AG04449 (cell line): ENCODE data around the gene PPP2R2B.

Source experiments
- CTCF ChIA-PET: fragments of 350-600 bp; formaldehyde crosslinking; extraction: SDS; loops from one replicate; lab custom pipeline; 2021; ENCODE audit warnings: antibody characterized with exemption; lab: Yijun Ruan, JAX
- POLR2A ChIA-PET: fragments of 400-600, 350-600 bp; formaldehyde crosslinking; extraction: SDS; loops from one replicate; lab custom pipeline; 2020; ENCODE audit warnings: antibody characterized with exemption, inconsistent platforms; lab: Yijun Ruan, JAX
- DNase-seq: peaks from one replicate; pipeline ENCODE4 v3.0.0-alpha.2; 2010; ENCODE audit warnings: low read depth, low spot score
- H3K4me3 ChIP-seq: 2 replicates; pipeline ENCODE4 v1.5.1; 2011; ENCODE audit warnings: low read depth, mild to moderate bottlenecking, control low read depth, low read length
- TF ChIP-seq, protein P1 (sequence below): IDR thresholded peaks from one replicate; pipeline ENCODE4 v1.5.1; 2011; ENCODE audit warnings: mild to moderate bottlenecking, moderate library complexity, low read length, control low read depth, inconsistent platforms; ENCODE audit not compliant: insufficient read depth; ENCODE audit errors: missing control alignments

PPP2R2B gene

DNA sequence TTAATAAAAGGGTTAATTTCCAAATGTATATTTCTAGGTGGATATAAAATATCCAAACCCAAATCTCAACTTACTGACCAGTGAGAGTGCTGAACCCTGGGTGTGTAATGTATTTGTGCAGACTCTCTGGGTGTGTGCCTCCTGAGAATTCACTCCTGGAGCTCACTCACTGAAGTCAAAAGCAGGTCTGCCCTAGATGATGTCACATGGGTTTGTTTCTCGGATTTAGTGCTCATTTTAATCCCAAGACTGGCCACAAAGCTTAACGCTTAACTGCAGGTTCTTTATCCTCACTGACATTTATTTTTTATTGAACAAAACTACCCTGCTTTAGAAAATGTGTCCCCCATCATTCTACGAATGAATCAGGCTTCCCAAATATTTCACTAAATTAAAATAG is 179.4 kb downstream of the PPP2R2B start:
- TF ChIP-seq, protein P1, sequence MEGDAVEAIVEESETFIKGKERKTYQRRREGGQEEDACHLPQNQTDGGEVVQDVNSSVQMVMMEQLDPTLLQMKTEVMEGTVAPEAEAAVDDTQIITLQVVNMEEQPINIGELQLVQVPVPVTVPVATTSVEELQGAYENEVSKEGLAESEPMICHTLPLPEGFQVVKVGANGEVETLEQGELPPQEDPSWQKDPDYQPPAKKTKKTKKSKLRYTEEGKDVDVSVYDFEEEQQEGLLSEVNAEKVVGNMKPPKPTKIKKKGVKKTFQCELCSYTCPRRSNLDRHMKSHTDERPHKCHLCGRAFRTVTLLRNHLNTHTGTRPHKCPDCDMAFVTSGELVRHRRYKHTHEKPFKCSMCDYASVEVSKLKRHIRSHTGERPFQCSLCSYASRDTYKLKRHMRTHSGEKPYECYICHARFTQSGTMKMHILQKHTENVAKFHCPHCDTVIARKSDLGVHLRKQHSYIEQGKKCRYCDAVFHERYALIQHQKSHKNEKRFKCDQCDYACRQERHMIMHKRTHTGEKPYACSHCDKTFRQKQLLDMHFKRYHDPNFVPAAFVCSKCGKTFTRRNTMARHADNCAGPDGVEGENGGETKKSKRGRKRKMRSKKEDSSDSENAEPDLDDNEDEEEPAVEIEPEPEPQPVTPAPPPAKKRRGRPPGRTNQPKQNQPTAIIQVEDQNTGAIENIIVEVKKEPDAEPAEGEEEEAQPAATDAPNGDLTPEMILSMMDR = no peak
- ChIA-PET CTCF (interaction anchor here (1.5 kb wide), 1 partner anchor 269 kb away, joined by 4 read pairs; no protein-coding TSS in a partner anchor), POLR2A (interaction anchor here (0.5 kb wide), 1 partner anchor 108 kb away, joined by 3 read pairs; no protein-coding TSS in a partner anchor)
- DNase-seq = no peak
- no peak overlapping the region for H3K4me3 ChIP-seq

DNA sequence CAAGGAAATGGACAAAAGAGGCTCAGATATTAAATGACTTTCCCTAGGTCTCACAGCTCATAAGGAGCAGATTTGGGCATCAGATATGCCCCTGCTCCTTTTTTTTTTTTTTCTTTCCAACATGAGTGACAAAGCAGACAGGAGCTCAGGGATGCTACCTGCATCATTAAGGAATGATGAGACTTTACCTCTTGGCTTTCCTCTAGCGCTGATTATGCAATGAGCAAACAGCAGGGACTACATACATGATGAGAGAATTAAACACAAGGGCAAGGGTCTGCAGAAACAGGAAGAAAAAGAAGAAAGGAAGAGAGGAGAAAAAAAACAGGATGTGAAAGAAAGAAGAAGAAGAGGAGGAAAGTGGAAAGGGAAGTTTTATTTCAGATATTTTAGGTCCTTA is 179.9 kb downstream of the PPP2R2B start:
- TF ChIP-seq, protein P1 = no peak
- DNase-seq = no peak
- ChIA-PET CTCF (interaction anchor here (1.5 kb wide), 1 partner anchor 270 kb away, joined by 4 read pairs; no protein-coding TSS in a partner anchor), POLR2A (interaction anchor here (0.5 kb wide), 1 partner anchor 109 kb away, joined by 3 read pairs; no protein-coding TSS in a partner anchor)
- H3K4me3 ChIP-seq = no peak overlapping the region

DNA sequence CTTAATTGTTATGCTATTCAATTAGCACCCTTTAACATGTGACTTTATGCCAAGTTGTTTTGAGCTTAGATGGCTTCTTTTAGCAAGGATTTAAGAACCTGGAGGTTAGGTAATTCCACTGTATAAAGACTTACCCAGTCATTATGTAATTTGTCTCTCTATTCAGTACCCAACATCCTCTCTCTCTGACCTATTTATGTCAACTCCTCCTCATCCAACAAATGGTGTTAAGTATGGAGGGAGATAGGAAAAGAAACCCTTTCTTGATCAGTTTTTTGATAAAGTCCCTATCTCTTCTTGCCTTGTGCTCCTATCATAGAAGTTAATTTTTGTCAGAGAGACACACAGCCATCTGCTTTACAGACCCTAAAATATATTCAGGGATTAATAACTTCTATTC is 181.3 kb downstream of the PPP2R2B start:
- TF ChIP-seq, protein P1 = no peak
- ChIA-PET CTCF (no interaction called here), POLR2A (no interaction called here)

DNA sequence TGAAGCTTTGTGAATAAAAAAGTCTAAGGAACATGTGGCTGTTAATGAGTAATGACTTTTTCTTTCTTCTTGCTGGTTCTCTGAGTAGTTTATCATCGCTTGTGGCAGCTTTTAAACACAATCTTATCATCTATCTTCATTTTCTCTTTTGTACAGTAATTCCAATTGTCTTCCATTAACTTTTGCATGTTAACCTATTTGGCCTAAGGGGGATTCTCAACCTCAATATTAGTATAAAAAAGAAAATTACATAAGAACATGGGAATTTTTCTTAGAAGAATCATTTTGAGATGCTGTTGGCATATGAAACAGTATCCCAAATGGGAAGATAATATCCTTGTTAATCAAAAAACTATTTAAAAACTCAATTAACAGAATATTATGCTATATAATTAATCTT is 182.9 kb downstream of the PPP2R2B start:
- TF ChIP-seq, protein P1 = no peak
- no peak for DNase-seq
- ChIA-PET POLR2A (no interaction called here), CTCF (no interaction called here)
- H3K4me3 ChIP-seq = no peak overlapping the region

More for the DNA sequence above, 181.3 kb downstream of the PPP2R2B start:
- no peak overlapping the region for H3K4me3 ChIP-seq
- no peak for DNase-seq

DNA sequence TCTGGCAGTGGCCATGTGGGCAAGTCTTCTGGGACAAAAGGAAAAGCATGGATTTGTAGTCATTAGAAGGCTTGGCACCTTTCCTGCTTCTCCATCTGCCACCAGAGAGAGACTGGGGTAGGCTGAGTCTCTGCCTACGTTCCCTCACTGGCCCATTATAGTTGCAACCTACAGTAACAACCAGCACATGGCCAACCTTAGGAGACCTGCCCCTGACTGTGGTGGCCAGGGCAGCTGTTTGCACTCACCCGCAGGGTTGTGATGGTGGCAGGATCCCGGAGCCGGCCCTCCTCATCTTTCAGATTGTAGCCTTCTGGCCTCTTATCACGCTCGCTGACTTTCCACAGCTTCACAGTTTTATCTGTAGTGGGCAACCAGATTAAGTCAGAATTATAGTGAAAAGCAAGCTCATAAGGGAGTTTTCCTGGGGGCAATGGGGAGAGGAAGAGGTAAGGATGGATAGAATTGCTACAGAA is 187.6 kb downstream of the PPP2R2B start:
- DNase-seq = no peak
- H3K4me3 ChIP-seq = no peak overlapping the region
- ChIA-PET POLR2A (no interaction called here), CTCF (no interaction called here)
- TF ChIP-seq, protein P1 = no peak

DNA sequence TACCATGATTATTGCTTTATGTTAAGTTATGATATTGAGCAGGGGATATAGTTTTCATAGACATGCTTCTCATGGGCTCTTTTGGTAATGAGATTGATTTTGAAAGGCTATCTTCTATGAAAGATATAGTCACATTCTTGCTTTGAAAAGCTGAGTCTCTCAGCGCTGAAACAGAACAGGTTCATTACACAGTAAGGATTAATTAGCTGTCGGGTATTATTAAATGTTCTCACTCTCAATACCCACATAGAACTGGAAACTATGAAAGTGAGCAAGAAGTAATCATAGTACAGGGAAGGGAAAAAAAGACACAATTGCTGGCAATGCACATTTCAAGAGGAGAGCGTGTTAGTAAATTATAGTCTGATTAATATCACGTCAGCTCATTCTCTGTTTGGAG is 190.9 kb downstream of the PPP2R2B start:
- no peak for DNase-seq
- TF ChIP-seq, protein P1 = no peak
- POLR2A ChIA-PET = no interaction called here
- H3K4me3 ChIP-seq = no peak overlapping the region
- CTCF ChIA-PET = interaction anchor here (1.1 kb wide), 1 partner anchor 278 kb away, joined by 3 read pairs; no protein-coding TSS in a partner anchor
